Fibroblast of skin of back (primary cell): Measurements from ENCODE around the gene COBL.

Experiments used
- DNase-seq: peaks from one replicate; pipeline ENCODE4 v3.0.0-alpha.2; 2013

The COBL gene

GRCh38 chr7:51040787-51041186 is 275.8 kb downstream of the COBL start:
- DNase-seq = peak; percentile 89

- DNase-seq = no peak
Measured at GRCh38 chr7:51038573-51038972, 278.0 kb downstream of the COBL start.

- peak; percentile 54 for DNase-seq
Measured at GRCh38 chr7:51035716-51036115, 280.9 kb downstream of the COBL start.

GRCh38 chr7:51034521-51035264 is 281.9 kb downstream of the COBL start:
- DNase-seq = peak; percentile 94

- no peak for DNase-seq
Measured at GRCh38 chr7:51033727-51034520, 282.7 kb downstream of the COBL start.

GRCh38 chr7:51031791-51032515 is 284.7 kb downstream of the COBL start:
- no peak for DNase-seq

GRCh38 chr7:51031216-51031615 is 285.4 kb downstream of the COBL start:
- DNase-seq = no peak

- peak; percentile 90 for DNase-seq
Measured at GRCh38 chr7:51029701-51030191, 286.9 kb downstream of the COBL start.

- no peak for DNase-seq
Measured at GRCh38 chr7:51029131-51029530, 287.5 kb downstream of the COBL start.

GRCh38 chr7:51027935-51028830 is 288.4 kb downstream of the COBL start:
- no peak for DNase-seq

GRCh38 chr7:51027106-51027934 is 289.3 kb downstream of the COBL start:
- DNase-seq = no peak

GRCh38 chr7:51026341-51026740 is 290.3 kb downstream of the COBL start:
- no peak for DNase-seq

GRCh38 chr7:51025668-51026067 is 290.9 kb downstream of the COBL start:
- no peak for DNase-seq

GRCh38 chr7:51024867-51025266 is 291.7 kb downstream of the COBL start:
- DNase-seq = no peak

- DNase-seq = no peak
Measured at GRCh38 chr7:51023547-51023946, 293.1 kb downstream of the COBL start.

GRCh38 chr7:51022821-51023220 is 293.8 kb downstream of the COBL start:
- DNase-seq = no peak

- DNase-seq = no peak
Measured at GRCh38 chr7:51021906-51022570, 294.6 kb downstream of the COBL start.

- no peak for DNase-seq
Measured at GRCh38 chr7:51020944-51021343, 295.7 kb downstream of the COBL start.

- peak; percentile 87 for DNase-seq
Measured at GRCh38 chr7:51019891-51020870, 296.4 kb downstream of the COBL start.
